ENCODE results near the gene TCF20.

The TCF20 gene

GRCh38 chr22:42282252-42282942, 11.9 kb upstream of the TCF20 start:
- Histone ChIP-seq H3K4me1 (ENCODE audit: low read depth, poor library complexity, severe bottlenecking) (peaks cover 41% of the 10 kb centered on the region), H3K27ac (no peak overlapping the region), H3K4me3 (IDR thresholded peaks at IDR 0.05; ENCODE audit: insufficient read depth, low read depth, low read length) (no peak overlapping the region), H2AFZ (ENCODE audit: low read depth) (no peak overlapping the region), H4K20me1 (ENCODE audit: insufficient read depth) (no peaks in the 10 kb centered on the region), H3K36me3 (ENCODE audit: insufficient read depth) (no peaks in the 10 kb centered on the region), H3K27me3 (ENCODE audit: insufficient read depth, low read depth) (no peaks in the 10 kb centered on the region), H3K79me2 (ENCODE audit: insufficient read depth, low read depth) (no peaks in the 10 kb centered on the region), H3K9ac (no peak overlapping the region), H3K4me2 (no peak overlapping the region)
- TF ChIP-seq CTCF (conservative IDR thresholded peaks at IDR 0.05; ENCODE audit: low read depth, low read length): no peak

- no peaks in the 10 kb centered on the region for H4K20me1 ChIP-seq (ENCODE audit: insufficient read depth)
- TF ChIP-seq CTCF (conservative IDR thresholded peaks at IDR 0.05; ENCODE audit: low read depth, low read length): no peak
- H3K36me3 ChIP-seq (ENCODE audit: insufficient read depth): no peaks in the 10 kb centered on the region
- H3K4me2 ChIP-seq: no peak overlapping the region
- no peak overlapping the region for H3K9ac ChIP-seq
- no peak overlapping the region for H3K27ac ChIP-seq
- H3K4me3 ChIP-seq (IDR thresholded peaks at IDR 0.05; ENCODE audit: insufficient read depth, low read depth, low read length): no peak overlapping the region
- no peak overlapping the region for H2AFZ ChIP-seq (ENCODE audit: low read depth)
- H3K27me3 ChIP-seq (ENCODE audit: insufficient read depth, low read depth): no peaks in the 10 kb centered on the region
- no peaks in the 10 kb centered on the region for H3K79me2 ChIP-seq (ENCODE audit: insufficient read depth, low read depth)
- H3K4me1 ChIP-seq (ENCODE audit: low read depth, poor library complexity, severe bottlenecking): peaks cover 41% of the 10 kb centered on the region
Observed at GRCh38 chr22:42281706-42282251, 11.3 kb upstream of the TCF20 start.

GRCh38 chr22:42281284-42281683, 10.8 kb upstream of the TCF20 start:
- Histone ChIP-seq H3K9ac (no peak overlapping the region), H3K4me1 (ENCODE audit: low read depth, poor library complexity, severe bottlenecking) (peaks cover 36% of the 10 kb centered on the region), H3K4me2 (no peak overlapping the region), H3K36me3 (ENCODE audit: insufficient read depth) (no peaks in the 10 kb centered on the region), H3K79me2 (ENCODE audit: insufficient read depth, low read depth) (no peaks in the 10 kb centered on the region), H4K20me1 (ENCODE audit: insufficient read depth) (no peaks in the 10 kb centered on the region), H3K27me3 (ENCODE audit: insufficient read depth, low read depth) (no peaks in the 10 kb centered on the region), H3K4me3 (IDR thresholded peaks at IDR 0.05; ENCODE audit: insufficient read depth, low read depth, low read length) (no peak overlapping the region), H2AFZ (ENCODE audit: low read depth) (no peak overlapping the region), H3K27ac (no peak overlapping the region)
- TF ChIP-seq CTCF (conservative IDR thresholded peaks at IDR 0.05; ENCODE audit: low read depth, low read length): no peak

GRCh38 chr22:42280836-42281235, 10.4 kb upstream of the TCF20 start:
- Histone ChIP-seq H3K4me1 (ENCODE audit: low read depth, poor library complexity, severe bottlenecking) (peaks cover 31% of the 10 kb centered on the region), H3K36me3 (ENCODE audit: insufficient read depth) (no peaks in the 10 kb centered on the region), H3K4me2 (no peak overlapping the region), H4K20me1 (ENCODE audit: insufficient read depth) (no peaks in the 10 kb centered on the region), H3K4me3 (IDR thresholded peaks at IDR 0.05; ENCODE audit: insufficient read depth, low read depth, low read length) (no peak overlapping the region), H3K27me3 (ENCODE audit: insufficient read depth, low read depth) (no peaks in the 10 kb centered on the region), H3K9ac (no peak overlapping the region), H3K79me2 (ENCODE audit: insufficient read depth, low read depth) (no peaks in the 10 kb centered on the region), H2AFZ (ENCODE audit: low read depth) (no peak overlapping the region), H3K27ac (no peak overlapping the region)
- no peak for TF ChIP-seq CTCF (conservative IDR thresholded peaks at IDR 0.05; ENCODE audit: low read depth, low read length)

Data from KMS-11 (cell line).